Tibial nerve (tissue), 4 donors: ENCODE measurements around the gene TRMU.

Source experiments
- EP300 ChIP-seq, 2 donors: sonication (generic); formaldehyde crosslinking; IDR thresholded peaks; one replicate each; pipeline ENCODE4 v1.6.1; 2017; ENCODE audit warnings: antibody characterized with exemption in 2 of 2, mild to moderate bottlenecking in 1 of 2
- POLR2A ChIP-seq, 2 donors: fragments of 450-650 bp; IDR thresholded peaks; one replicate each; pipeline ENCODE4 v1.6.1; 2017; ENCODE audit warnings: antibody characterized with exemption in 2 of 2, mild to moderate bottlenecking in 2 of 2, moderate library complexity in 2 of 2
- TF ChIP-seq, protein P1 (sequence below), 5 experiments: fragments of 200-600 bp in 3 of 5; fragments of 450-650 bp in 2 of 5; sonication (generic) in 3 of 5; IDR thresholded peaks; one replicate each; pipeline ENCODE4 v1.5.1; 2016 to 2019; ENCODE audit warnings: antibody characterized with exemption in 5 of 5, mild to moderate bottlenecking in 3 of 5, moderate library complexity in 2 of 5

DNA sequence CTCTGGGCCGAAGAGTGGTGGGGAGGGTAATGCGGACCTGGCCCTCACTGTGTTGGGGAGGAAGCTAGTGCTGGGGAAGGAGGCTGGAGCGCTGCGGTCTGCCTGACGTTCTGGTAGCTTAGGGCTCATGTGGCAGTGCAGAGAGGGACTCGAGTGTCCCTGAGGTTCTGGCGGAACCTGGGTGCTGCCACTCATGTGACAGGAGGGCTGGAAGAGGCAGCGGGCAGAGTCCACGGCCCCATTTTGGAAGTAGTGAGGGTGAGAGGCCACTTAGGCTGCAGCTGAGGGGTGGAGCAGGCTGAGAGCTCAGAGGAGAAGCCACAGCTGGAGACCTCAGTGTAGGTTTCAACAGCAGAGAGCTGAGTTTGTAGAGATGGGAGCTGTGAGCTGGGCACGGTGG, 16.2 kb upstream of the TRMU start:
- TF ChIP-seq, protein P1, sequence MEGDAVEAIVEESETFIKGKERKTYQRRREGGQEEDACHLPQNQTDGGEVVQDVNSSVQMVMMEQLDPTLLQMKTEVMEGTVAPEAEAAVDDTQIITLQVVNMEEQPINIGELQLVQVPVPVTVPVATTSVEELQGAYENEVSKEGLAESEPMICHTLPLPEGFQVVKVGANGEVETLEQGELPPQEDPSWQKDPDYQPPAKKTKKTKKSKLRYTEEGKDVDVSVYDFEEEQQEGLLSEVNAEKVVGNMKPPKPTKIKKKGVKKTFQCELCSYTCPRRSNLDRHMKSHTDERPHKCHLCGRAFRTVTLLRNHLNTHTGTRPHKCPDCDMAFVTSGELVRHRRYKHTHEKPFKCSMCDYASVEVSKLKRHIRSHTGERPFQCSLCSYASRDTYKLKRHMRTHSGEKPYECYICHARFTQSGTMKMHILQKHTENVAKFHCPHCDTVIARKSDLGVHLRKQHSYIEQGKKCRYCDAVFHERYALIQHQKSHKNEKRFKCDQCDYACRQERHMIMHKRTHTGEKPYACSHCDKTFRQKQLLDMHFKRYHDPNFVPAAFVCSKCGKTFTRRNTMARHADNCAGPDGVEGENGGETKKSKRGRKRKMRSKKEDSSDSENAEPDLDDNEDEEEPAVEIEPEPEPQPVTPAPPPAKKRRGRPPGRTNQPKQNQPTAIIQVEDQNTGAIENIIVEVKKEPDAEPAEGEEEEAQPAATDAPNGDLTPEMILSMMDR (IDR thresholded peaks at IDR 0.05): no peak
- TF ChIP-seq EP300 (IDR thresholded peaks at IDR 0.05) (no peak), POLR2A (IDR thresholded peaks at IDR 0.05) (no peak)
